Measurements from ENCODE around the gene JPT1. TPM values are rescaled to one million over a fixed set of nuclear protein-coding genes. Genes with fewer than 3 reads are reported as not detected.

JPT1 gene
- polyA plus RNA-seq, 1 of the 3 experiments (the other 2 are of a cell fraction), result 490 TPM

DNA sequence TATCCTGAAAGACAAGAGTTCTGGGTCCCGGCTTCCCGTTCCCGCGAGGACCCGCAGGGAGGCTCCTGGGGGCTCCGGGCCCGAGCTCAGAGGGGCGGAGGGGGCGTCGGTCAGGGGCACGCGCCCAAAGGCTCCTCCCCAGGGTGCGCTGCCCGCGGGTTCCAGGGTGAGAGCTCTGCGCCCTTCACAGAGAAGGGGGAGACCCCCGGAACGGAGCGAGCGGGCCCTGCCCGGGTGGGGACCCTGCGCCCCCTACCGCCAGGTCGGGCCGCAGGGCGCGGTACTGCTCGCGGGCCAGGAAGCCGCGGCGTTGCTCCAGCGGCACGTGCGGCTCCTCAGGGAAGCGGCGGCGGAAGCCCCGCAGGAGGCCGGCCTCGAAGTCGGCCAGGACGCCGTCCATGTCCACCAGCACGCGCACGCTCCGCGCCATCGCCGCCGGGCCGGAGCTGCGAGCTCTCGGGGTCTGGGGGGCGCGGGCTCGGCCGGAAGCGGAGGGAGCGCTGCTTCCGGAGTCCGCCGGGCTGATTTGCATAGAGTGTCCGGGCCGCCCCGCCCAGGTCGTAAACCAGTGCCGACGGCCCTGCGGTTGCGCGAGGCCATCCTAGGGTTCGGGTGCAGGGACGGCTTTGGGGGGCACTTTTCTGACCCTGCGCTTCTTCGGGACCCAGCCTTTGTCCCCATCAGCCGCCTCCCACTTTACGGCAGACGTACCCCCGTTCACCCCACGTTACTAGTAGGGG lies 22.9 kb downstream of the JPT1 start, which contains the start of gene NT5C:
TSS of gene NT5C (minus strand) at position 465 of the 740 bp plus-strand sequence. CDS start at position 430, 35 bp downstream.
- Histone ChIP-seq H3K9me2 (no peaks in the 10 kb centered on the region), H3K79me2 (ENCODE audit: insufficient read depth) (peaks cover 25% of the 10 kb centered on the region; the same call in 1 of the 2 replicates), H3K9ac (peak within 1 kb of the TSS; percentile 90), H3K36me3 (replicated peaks in 1 of 2; ENCODE audit: control insufficient read depth in 1 of 2, insufficient read depth in 2 of 2, low read length in 1 of 2) (peaks cover 22 to 31% of the 10 kb centered on the region in 2 experiments), H2AFZ (ENCODE audit: low read depth) (peak within 1 kb of the TSS; percentile 98), H3K4me3 (ENCODE audit: low read depth in 2 of 2, low read length in 1 of 2) (peak within 1 kb of the TSS; percentile 64 to 88), H3K9me3 (no peaks in the 10 kb centered on the region), H4K20me1 (ENCODE audit: insufficient read depth) (peaks cover 9% of the 10 kb centered on the region; the same call in 1 of the 2 replicates), H3K4me2 (peak within 1 kb of the TSS; percentile 96), H3K4me1 (ENCODE audit: control insufficient read depth in 1 of 2, insufficient read depth in 2 of 2, low read depth in 1 of 2, low read length in 1 of 2) (peaks cover 5 to 16% of the 10 kb centered on the region in 2 experiments; a peak in 2 of 4 replicates), H3K27me3 (ENCODE audit: insufficient read depth) (no peaks in the 10 kb centered on the region), H3F3A (replicated peaks; ENCODE audit: insufficient read depth) (peaks cover 44% of the 10 kb centered on the region), H3K27ac (ENCODE audit: low read depth in 2 of 2, low read length in 1 of 2) (peak within 1 kb of the TSS; percentile 78 to 90)
- ChIA-PET POLR2A (interaction anchor here (0.6 to 2.5 kb wide), 18 partner anchors 9 to 170 kb away, joined by 3 to 22 read pairs (median 4); partner anchors contain the start of genes ARMC7, HID1, JPT1 and MIF4GD), CTCF (interaction anchor here (0.6 to 19.6 kb wide), 54 partner anchors 9 to 618 kb away, joined by 3 to 422 read pairs (median 5); partner anchors contain the start of genes ARMC7, ATP5PD, GGA3 and JPT1)
- WGBS (ENCODE audit: low lambda C conversion rate), result 7% methylated on average over 12 of the region's 82 CpGs
- peak; percentile 97 for DNase-seq
- TF ChIP-seq EP300 (IDR thresholded peaks at IDR 0.05; ENCODE audit: borderline replicate concordance in 1 of 2, low read depth in 1 of 2, low read length in 1 of 2) (no peak), TEAD4 (IDR thresholded peaks at IDR 0.05; ENCODE audit: borderline replicate concordance, insufficient read depth) (0 out of 2 replicates have a peak, but pooled peaks have one; percentile 40), TAF1 (IDR thresholded peaks at IDR 0.05; ENCODE audit: borderline replicate concordance, low read depth, low read length) (peak; percentile 89), SMC3 (IDR thresholded peaks at IDR 0.05; ENCODE audit: low read depth, low read length) (peak; percentile 22; the same call in 1 of the 2 replicates), YY1 (IDR thresholded peaks at IDR 0.05; ENCODE audit: low read depth) (peak; percentile 41; the same call in 1 of the 2 replicates), JUND (IDR thresholded peaks at IDR 0.05) (no peak), FOXM1 (IDR thresholded peaks at IDR 0.05; ENCODE audit: low read depth) (no peak), POLR2AphosphoS5 (IDR thresholded peaks at IDR 0.05; ENCODE audit: low read depth, low read length) (peak; percentile 92), CHD2 (IDR thresholded peaks at IDR 0.05; ENCODE audit: low read length, partially characterized antibody) (peak; percentile 46), GABPA (IDR thresholded peaks at IDR 0.05; ENCODE audit: low read depth) (peak; percentile 85), TCF12 (IDR thresholded peaks at IDR 0.05) (no peak), MXI1 (IDR thresholded peaks at IDR 0.05; ENCODE audit: low read depth, low read length) (no peak; the same call in none of the 2 replicates), GATA2 (CRISPR knock-in tag; IDR thresholded peaks at IDR 0.05) (0 out of 2 replicates have a peak, but pooled peaks have one; percentile 14), ELF1 (IDR thresholded peaks at IDR 0.05) (peak; percentile 77), RFX5 (IDR thresholded peaks at IDR 0.05; ENCODE audit: low read length) (no peak), MEF2A (IDR thresholded peaks at IDR 0.05; ENCODE audit: borderline replicate concordance, low read depth) (no peak), RXRA (IDR thresholded peaks at IDR 0.05; ENCODE audit: borderline replicate concordance, low read depth) (peak; percentile 18; the same call in 1 of the 2 replicates), RAD21 (IDR thresholded peaks at IDR 0.05; ENCODE audit: low read length) (0 out of 2 replicates have a peak, but pooled peaks have one; percentile 16), NFIC (IDR thresholded peaks at IDR 0.05; ENCODE audit: borderline replicate concordance) (no peak), RCOR1 (IDR thresholded peaks at IDR 0.05; ENCODE audit: low read length) (0 out of 2 replicates have a peak, but pooled peaks have one; percentile 4)
- TF ChIP-seq, protein P1, sequence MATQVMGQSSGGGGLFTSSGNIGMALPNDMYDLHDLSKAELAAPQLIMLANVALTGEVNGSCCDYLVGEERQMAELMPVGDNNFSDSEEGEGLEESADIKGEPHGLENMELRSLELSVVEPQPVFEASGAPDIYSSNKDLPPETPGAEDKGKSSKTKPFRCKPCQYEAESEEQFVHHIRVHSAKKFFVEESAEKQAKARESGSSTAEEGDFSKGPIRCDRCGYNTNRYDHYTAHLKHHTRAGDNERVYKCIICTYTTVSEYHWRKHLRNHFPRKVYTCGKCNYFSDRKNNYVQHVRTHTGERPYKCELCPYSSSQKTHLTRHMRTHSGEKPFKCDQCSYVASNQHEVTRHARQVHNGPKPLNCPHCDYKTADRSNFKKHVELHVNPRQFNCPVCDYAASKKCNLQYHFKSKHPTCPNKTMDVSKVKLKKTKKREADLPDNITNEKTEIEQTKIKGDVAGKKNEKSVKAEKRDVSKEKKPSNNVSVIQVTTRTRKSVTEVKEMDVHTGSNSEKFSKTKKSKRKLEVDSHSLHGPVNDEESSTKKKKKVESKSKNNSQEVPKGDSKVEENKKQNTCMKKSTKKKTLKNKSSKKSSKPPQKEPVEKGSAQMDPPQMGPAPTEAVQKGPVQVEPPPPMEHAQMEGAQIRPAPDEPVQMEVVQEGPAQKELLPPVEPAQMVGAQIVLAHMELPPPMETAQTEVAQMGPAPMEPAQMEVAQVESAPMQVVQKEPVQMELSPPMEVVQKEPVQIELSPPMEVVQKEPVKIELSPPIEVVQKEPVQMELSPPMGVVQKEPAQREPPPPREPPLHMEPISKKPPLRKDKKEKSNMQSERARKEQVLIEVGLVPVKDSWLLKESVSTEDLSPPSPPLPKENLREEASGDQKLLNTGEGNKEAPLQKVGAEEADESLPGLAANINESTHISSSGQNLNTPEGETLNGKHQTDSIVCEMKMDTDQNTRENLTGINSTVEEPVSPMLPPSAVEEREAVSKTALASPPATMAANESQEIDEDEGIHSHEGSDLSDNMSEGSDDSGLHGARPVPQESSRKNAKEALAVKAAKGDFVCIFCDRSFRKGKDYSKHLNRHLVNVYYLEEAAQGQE (IDR thresholded peaks at IDR 0.05; ENCODE audit: low read depth, low read length), result peak; percentile 32; the same call in 1 of the 2 replicates
- TF ChIP-seq, protein P2, sequence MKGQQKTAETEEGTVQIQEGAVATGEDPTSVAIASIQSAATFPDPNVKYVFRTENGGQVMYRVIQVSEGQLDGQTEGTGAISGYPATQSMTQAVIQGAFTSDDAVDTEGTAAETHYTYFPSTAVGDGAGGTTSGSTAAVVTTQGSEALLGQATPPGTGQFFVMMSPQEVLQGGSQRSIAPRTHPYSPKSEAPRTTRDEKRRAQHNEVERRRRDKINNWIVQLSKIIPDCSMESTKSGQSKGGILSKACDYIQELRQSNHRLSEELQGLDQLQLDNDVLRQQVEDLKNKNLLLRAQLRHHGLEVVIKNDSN (IDR thresholded peaks at IDR 0.05; ENCODE audit: borderline replicate concordance, low read depth), result no peak; the same call in 1 of the 2 replicates
- TF ChIP-seq, protein P3, sequence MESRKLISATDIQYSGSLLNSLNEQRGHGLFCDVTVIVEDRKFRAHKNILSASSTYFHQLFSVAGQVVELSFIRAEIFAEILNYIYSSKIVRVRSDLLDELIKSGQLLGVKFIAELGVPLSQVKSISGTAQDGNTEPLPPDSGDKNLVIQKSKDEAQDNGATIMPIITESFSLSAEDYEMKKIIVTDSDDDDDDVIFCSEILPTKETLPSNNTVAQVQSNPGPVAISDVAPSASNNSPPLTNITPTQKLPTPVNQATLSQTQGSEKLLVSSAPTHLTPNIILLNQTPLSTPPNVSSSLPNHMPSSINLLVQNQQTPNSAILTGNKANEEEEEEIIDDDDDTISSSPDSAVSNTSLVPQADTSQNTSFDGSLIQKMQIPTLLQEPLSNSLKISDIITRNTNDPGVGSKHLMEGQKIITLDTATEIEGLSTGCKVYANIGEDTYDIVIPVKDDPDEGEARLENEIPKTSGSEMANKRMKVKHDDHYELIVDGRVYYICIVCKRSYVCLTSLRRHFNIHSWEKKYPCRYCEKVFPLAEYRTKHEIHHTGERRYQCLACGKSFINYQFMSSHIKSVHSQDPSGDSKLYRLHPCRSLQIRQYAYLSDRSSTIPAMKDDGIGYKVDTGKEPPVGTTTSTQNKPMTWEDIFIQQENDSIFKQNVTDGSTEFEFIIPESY (IDR thresholded peaks at IDR 0.05; ENCODE audit: borderline replicate concordance, low read depth), result no peak
- TF ChIP-seq, protein P4, sequence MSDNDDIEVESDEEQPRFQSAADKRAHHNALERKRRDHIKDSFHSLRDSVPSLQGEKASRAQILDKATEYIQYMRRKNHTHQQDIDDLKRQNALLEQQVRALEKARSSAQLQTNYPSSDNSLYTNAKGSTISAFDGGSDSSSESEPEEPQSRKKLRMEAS (IDR thresholded peaks at IDR 0.05; ENCODE audit: low read depth), result peak; percentile 92
- TF ChIP-seq, protein P5, sequence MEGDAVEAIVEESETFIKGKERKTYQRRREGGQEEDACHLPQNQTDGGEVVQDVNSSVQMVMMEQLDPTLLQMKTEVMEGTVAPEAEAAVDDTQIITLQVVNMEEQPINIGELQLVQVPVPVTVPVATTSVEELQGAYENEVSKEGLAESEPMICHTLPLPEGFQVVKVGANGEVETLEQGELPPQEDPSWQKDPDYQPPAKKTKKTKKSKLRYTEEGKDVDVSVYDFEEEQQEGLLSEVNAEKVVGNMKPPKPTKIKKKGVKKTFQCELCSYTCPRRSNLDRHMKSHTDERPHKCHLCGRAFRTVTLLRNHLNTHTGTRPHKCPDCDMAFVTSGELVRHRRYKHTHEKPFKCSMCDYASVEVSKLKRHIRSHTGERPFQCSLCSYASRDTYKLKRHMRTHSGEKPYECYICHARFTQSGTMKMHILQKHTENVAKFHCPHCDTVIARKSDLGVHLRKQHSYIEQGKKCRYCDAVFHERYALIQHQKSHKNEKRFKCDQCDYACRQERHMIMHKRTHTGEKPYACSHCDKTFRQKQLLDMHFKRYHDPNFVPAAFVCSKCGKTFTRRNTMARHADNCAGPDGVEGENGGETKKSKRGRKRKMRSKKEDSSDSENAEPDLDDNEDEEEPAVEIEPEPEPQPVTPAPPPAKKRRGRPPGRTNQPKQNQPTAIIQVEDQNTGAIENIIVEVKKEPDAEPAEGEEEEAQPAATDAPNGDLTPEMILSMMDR (IDR thresholded peaks at IDR 0.05), result peak; percentile 74
